Choroid plexus epithelial cell (primary cell): Measurements from ENCODE around the gene ERICH2.
A peak's percentile ranks its signal among the peaks of the same experiment; 100 is the strongest.

ENCODE experiments used
- DNase-seq: peaks from one replicate; pipeline ENCODE4 v3.0.0-alpha.2; 2010; ENCODE audit warnings: low read depth
- H3K4me3 ChIP-seq: 2 replicates; pipeline ENCODE4 v1.5.1; 2011; ENCODE audit warnings: low read depth, mild to moderate bottlenecking, control low read depth, low read length, moderate library complexity
- TF ChIP-seq, protein P1 (sequence below): conservative IDR thresholded peaks from 2 replicates; pipeline ENCODE4 v1.5.1; 2011; ENCODE audit warnings: low read depth, mild to moderate bottlenecking, control low read depth, inconsistent platforms, low read length, moderate library complexity

ERICH2 gene

GRCh38 chr2:170843656-170844055 is 73.5 kb downstream of the ERICH2 start:
- TF ChIP-seq, protein P1, sequence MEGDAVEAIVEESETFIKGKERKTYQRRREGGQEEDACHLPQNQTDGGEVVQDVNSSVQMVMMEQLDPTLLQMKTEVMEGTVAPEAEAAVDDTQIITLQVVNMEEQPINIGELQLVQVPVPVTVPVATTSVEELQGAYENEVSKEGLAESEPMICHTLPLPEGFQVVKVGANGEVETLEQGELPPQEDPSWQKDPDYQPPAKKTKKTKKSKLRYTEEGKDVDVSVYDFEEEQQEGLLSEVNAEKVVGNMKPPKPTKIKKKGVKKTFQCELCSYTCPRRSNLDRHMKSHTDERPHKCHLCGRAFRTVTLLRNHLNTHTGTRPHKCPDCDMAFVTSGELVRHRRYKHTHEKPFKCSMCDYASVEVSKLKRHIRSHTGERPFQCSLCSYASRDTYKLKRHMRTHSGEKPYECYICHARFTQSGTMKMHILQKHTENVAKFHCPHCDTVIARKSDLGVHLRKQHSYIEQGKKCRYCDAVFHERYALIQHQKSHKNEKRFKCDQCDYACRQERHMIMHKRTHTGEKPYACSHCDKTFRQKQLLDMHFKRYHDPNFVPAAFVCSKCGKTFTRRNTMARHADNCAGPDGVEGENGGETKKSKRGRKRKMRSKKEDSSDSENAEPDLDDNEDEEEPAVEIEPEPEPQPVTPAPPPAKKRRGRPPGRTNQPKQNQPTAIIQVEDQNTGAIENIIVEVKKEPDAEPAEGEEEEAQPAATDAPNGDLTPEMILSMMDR: no peak
- DNase-seq: peak; percentile 28
- no peak overlapping the region for H3K4me3 ChIP-seq

DNA sequence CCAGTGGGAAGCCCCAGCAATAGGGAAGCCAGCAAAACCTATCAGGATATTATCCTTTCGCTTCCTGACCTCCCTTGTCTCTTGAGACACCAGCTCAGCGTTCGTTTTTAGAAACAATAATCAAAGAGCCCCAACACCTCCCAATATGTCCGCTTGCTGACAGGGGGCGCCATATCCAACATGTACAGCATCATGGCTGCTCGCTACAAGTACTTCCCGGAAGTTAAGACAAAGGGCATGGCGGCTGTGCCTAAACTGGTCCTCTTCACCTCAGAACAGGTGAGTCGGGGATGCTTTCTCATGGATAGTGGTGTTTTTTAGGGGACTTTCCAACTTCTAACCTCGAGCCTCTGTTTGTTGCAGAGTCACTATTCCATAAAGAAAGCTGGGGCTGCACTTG is 75.2 kb downstream of the ERICH2 start:
- no peak for DNase-seq
- TF ChIP-seq, protein P1: peak; percentile 6
- H3K4me3 ChIP-seq: no peak overlapping the region

DNA sequence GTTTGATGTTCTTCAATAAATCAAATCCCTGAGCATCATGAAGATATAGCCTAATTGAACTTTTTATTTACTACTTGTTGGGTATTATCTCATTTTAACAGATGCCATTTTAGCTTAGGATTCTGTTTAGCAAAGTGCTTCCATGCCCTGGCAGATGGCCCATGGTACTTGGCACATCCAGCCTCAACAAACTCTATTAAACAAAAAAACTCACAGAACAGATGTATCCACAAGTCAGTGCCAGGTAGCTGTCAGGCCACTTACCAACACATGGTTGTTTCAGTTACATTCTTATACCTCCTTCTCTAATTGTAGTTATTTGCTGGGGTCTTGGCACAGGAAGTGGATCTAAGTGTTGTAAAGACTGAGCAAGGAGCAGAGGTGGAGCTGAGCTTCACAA is 76.1 kb downstream of the ERICH2 start:
- TF ChIP-seq, protein P1: no peak
- no peak overlapping the region for H3K4me3 ChIP-seq
- DNase-seq: no peak

GRCh38 chr2:170847716-170848115 is 77.5 kb downstream of the ERICH2 start:
- DNase-seq: no peak
- no peak overlapping the region for H3K4me3 ChIP-seq
- TF ChIP-seq, protein P1: no peak
